B cell (primary cell): Measurements from ENCODE around the gene FARP1.

Experiments
- EZH2 ChIP-seq: IDR thresholded peaks from 2 replicates; pipeline ENCODE4 v1.6.1; 2012; ENCODE audit warnings: borderline replicate concordance, low read depth, mild to moderate bottlenecking, moderate library complexity, low read length; ENCODE audit not compliant: insufficient read depth, poor library complexity, severe bottlenecking
- TF ChIP-seq, protein P1 (sequence below): fragments of 200-600 bp; IDR thresholded peaks from one replicate; pipeline ENCODE4 v1.8.0; 2022; ENCODE audit warnings: antibody characterized with exemption, mild to moderate bottlenecking

DNA sequence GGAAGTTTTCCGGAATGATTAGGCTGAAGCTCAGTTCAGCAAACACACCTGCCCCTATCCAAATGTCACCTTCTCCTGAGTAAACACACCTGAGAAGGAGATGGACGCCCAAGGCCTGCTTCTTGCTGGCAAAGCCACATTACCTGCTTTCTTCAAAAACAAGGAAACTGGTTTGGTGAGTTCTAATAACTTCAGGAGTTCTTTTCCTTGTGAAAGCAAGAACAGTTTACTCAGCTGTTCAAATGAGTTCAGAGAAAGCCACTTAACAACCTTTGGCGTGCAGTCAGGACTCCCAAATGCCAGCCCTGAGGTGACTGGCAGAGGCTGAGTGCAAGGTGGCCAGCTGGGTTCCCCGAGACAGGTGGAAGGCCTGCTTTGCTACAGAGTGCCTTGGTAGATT lies 273.5 kb downstream of the FARP1 start:
- TF ChIP-seq, protein P1, sequence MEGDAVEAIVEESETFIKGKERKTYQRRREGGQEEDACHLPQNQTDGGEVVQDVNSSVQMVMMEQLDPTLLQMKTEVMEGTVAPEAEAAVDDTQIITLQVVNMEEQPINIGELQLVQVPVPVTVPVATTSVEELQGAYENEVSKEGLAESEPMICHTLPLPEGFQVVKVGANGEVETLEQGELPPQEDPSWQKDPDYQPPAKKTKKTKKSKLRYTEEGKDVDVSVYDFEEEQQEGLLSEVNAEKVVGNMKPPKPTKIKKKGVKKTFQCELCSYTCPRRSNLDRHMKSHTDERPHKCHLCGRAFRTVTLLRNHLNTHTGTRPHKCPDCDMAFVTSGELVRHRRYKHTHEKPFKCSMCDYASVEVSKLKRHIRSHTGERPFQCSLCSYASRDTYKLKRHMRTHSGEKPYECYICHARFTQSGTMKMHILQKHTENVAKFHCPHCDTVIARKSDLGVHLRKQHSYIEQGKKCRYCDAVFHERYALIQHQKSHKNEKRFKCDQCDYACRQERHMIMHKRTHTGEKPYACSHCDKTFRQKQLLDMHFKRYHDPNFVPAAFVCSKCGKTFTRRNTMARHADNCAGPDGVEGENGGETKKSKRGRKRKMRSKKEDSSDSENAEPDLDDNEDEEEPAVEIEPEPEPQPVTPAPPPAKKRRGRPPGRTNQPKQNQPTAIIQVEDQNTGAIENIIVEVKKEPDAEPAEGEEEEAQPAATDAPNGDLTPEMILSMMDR: no peak
- TF ChIP-seq EZH2: no peak
